ENCODE results near the gene SERTAD3. TPM values are rescaled to one million over a fixed set of nuclear protein-coding genes. Genes with fewer than 3 reads are reported as not detected.

The SERTAD3 gene
- total and polyA plus RNA-seq, 2 of the 8 experiments (the other 6 are each of a cell fraction or from before 2014, with no cell fraction given), result 15.1 to 32.1 TPM

DNA sequence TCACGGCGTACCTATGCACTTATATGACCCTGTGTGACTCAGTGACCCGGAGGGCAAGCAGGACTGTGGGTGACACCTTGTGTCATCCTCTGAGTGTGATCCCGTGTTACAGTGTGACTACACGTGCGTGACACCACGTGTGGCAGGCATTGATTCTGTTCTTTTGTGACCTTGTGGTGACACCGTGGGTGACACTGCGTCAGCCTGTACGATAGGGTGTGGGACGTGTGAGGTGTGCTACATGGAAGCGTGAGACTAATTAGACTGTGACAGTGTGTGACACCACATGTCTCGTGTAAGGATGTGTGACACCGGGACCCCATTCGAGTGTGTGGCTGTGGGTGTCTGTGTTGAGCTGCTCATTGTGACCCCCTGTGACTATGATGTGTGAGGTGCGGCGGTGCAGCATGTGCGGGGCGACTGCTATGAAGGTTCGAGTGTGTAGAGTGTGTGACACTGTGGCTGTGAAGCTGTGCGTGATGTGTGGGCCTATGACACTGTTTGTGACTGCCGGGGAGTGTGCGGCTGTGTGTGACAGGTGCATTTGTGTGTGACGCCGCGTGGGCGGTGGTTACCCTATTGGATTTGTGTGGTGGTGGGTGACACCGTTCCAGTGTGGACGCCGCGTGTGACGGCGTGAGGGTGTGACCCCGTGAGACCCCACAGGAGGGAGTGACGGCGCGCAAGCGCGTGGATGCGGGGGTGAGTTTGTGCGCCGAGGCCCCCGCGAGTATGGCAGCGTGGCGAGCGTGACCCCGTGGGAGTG is 22.3 kb upstream of the SERTAD3 start:
- no peak overlapping the region for H4K5ac ChIP-seq (ENCODE audit: insufficient read length, low read depth, low read length)
- H3K79me2 ChIP-seq (ENCODE audit: control insufficient read depth in 1 of 2, insufficient read depth in 2 of 2, low read length in 2 of 2), result no peaks in the 10 kb centered on the region
- H2BK120ac ChIP-seq (replicated peaks; ENCODE audit: low read depth, low read length), result no peak overlapping the region
- peak overlapping the region in 1 of 4 experiments; percentile 42; a peak in 1 of 7 replicates for H3K9ac ChIP-seq (replicated peaks in 1 of 4; ENCODE audit: extremely low read depth in 1 of 4, low read depth in 3 of 4, low read length in 3 of 4)
- peak overlapping the region; percentile 64; the same call in 1 of the 2 replicates for H2BK12ac ChIP-seq (ENCODE audit: low read depth, low read length)
- H2BK5ac ChIP-seq (ENCODE audit: low read depth, low read length), result no peak overlapping the region
- H3K4me1 ChIP-seq (replicated peaks in 1 of 4; ENCODE audit: control insufficient read depth in 3 of 4, insufficient read depth in 4 of 4, low read length in 3 of 4), result peaks cover 0 to 15% (median 8%) of the 10 kb centered on the region in 4 experiments; a peak in 6 of 7 replicates
- H4K8ac ChIP-seq (ENCODE audit: extremely low read depth, insufficient read depth, low read length), result peak overlapping the region; percentile 5; the same call in 1 of the 2 replicates
- peak overlapping the region; percentile 8; the same call in 1 of the 2 replicates for H2AK5ac ChIP-seq (ENCODE audit: low read depth, low read length)
- H3K27ac ChIP-seq (ENCODE audit: low read depth, low read length), result no peak overlapping the region
- WGBS, 2 experiments (ENCODE audit: extremely low coverage in 1 of 2, insufficient coverage in 1 of 2, insufficient read length in 1 of 2, insufficient replicate concordance in 2 of 2, low coverage in 1 of 2, low lambda C conversion rate in 2 of 2, missing lambda C conversion rate in 1 of 2), result 49% methylated on average over 47 of the region's 48 CpGs; no CpG with 5 or more reads in 1 of the 2 experiments
- peaks cover 4 to 8% of the 10 kb centered on the region in 2 experiments for H4K20me1 ChIP-seq (replicated peaks in 1 of 2; ENCODE audit: control insufficient read depth in 1 of 2, insufficient read depth in 2 of 2, low read length in 2 of 2)
- H3K23me2 ChIP-seq (ENCODE audit: low read depth, low read length), result peaks cover 8% of the 10 kb centered on the region
- H3K4me2 ChIP-seq (ENCODE audit: insufficient read depth in 1 of 2, low read depth in 2 of 2, low read length in 2 of 2), result peak overlapping the region; percentile 72 to 75
- no peak overlapping the region for H4K91ac ChIP-seq (replicated peaks; ENCODE audit: insufficient read length, low read length)
- H3K79me1 ChIP-seq (ENCODE audit: low read depth, low read length), result no peaks in the 10 kb centered on the region
- FAIRE-seq, result no peak
- no peak overlapping the region for H2AFZ ChIP-seq (ENCODE audit: low read length)
- ChIA-PET POLR2A (ENCODE audit: partially characterized antibody) (interaction anchor here (1.0 to 5.3 kb wide), 3 partner anchors 22 to 57 kb away, joined by 3 to 25 read pairs (median 3); partner anchors contain the start of gene SERTAD3), CTCF (ENCODE audit: partially characterized antibody) (interaction anchor here (0.5 to 7.9 kb wide), 18 partner anchors 8 to 160 kb away, joined by 3 to 49 read pairs (median 10); partner anchors contain the start of gene SERTAD1)
- TF ChIP-seq SUZ12 (IDR thresholded peaks at IDR 0.05; ENCODE audit: low read length) (peak; percentile 77; the same call in 1 of the 2 replicates), SP1 (IDR thresholded peaks at IDR 0.05; ENCODE audit: low read depth, low read length) (no peak)
- peak overlapping the region; percentile 24; the same call in 1 of the 2 replicates for H3K18ac ChIP-seq (ENCODE audit: extremely low read depth, low read length)
- no peak overlapping the region for H3K14ac ChIP-seq (ENCODE audit: insufficient read length)
- peaks cover 12 to 28% (median 22%) of the 10 kb centered on the region in 4 experiments for H3K27me3 ChIP-seq (replicated peaks in 1 of 4; ENCODE audit: control insufficient read depth in 3 of 4, extremely low read depth in 1 of 4, insufficient read depth in 3 of 4, low read length in 3 of 4)
- no peaks in the 10 kb centered on the region for H3K9me3 ChIP-seq (ENCODE audit: insufficient read depth in 2 of 2, low read depth in 1 of 2, low read length in 1 of 2)
- DNase-seq (ENCODE audit: low read depth in 1 of 2, low spot score in 2 of 2), result peak in 1 of 2 experiments; percentile 49
- peak overlapping the region; percentile 35 for H3K23ac ChIP-seq (ENCODE audit: insufficient read length)
- H2BK15ac ChIP-seq (ENCODE audit: low read length), result peak overlapping the region; percentile 36; the same call in 1 of the 2 replicates
- H3K4ac ChIP-seq (replicated peaks; ENCODE audit: insufficient read length, low read depth, low read length), result no peak overlapping the region
- H3K36me3 ChIP-seq (ENCODE audit: control insufficient read depth in 2 of 4, insufficient read depth in 4 of 4, low read length in 3 of 4), result no peaks in the 10 kb centered on the region
- H2BK20ac ChIP-seq (ENCODE audit: low read length), result no peak overlapping the region
- H3K4me3 ChIP-seq (ENCODE audit: extremely low read depth in 1 of 4, insufficient read depth in 2 of 4, low read depth in 3 of 4, low read length in 4 of 4), result peak overlapping the region in 3 of 4 experiments; percentile 21 to 75 (median 33); a peak in 5 of 8 replicates
- no peak overlapping the region for H3K56ac ChIP-seq (replicated peaks; ENCODE audit: insufficient read length, low read depth, low read length)
